ENCODE results near the gene UFSP2.

- TF ChIP-seq EZH2 (IDR thresholded peaks at IDR 0.05; ENCODE audit: low read length) (no peak), CTCF (optimal IDR thresholded peaks at IDR 0.05 in 1 of 3, IDR thresholded peaks at IDR 0.05 in 1 of 3, conservative IDR thresholded peaks at IDR 0.05 in 1 of 3; ENCODE audit: extremely low read depth in 1 of 3, insufficient read depth in 2 of 3, low read length in 3 of 3) (no peak)
These were observed 17.3 kb downstream of the UFSP2 start for GRCh38 chr4:185408432-185408831.

Measured in keratinocyte (primary cell).